Panc1 (cell line): Measurements from ENCODE around the gene GIMAP5.

ENCODE experiments used
- POLR2AphosphoS5 ChIP-seq: IDR thresholded peaks from 2 replicates; pipeline ENCODE4 v1.6.1; 2012; ENCODE audit warnings: mild to moderate bottlenecking, low read depth, low read length, moderate library complexity
- TCF7L2 ChIP-seq: IDR thresholded peaks from 2 replicates; pipeline ENCODE4 v1.6.1; 2011; ENCODE audit warnings: mild to moderate bottlenecking, low read depth, low read length, inconsistent platforms
- TF ChIP-seq, protein P1 (sequence below): fragments of 450-650 bp; IDR thresholded peaks from 2 replicates; pipeline ENCODE4 v1.5.1; 2017; ENCODE audit warnings: mild to moderate bottlenecking

DNA sequence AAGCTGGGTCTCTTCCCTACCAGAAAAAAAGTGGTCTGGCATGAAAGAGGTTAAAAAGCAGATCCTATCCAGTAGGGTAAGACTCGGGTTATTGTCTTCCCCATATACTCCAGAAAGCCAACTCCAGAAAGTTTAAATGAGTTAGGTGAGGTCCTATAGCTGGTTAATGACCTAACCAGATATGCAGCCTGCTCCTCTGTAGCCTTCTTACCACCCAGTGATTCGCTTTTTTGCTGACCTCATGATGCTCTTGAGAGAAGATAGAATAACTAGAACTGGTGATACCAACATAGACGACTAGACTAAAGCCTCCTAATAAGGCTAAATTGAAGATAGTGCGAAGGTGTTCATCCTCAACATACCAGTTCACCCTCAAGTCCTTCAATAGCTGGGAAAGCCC lies 21.5 kb upstream of the GIMAP5 start:
- TF ChIP-seq POLR2AphosphoS5 = no peak
- TF ChIP-seq, protein P1, sequence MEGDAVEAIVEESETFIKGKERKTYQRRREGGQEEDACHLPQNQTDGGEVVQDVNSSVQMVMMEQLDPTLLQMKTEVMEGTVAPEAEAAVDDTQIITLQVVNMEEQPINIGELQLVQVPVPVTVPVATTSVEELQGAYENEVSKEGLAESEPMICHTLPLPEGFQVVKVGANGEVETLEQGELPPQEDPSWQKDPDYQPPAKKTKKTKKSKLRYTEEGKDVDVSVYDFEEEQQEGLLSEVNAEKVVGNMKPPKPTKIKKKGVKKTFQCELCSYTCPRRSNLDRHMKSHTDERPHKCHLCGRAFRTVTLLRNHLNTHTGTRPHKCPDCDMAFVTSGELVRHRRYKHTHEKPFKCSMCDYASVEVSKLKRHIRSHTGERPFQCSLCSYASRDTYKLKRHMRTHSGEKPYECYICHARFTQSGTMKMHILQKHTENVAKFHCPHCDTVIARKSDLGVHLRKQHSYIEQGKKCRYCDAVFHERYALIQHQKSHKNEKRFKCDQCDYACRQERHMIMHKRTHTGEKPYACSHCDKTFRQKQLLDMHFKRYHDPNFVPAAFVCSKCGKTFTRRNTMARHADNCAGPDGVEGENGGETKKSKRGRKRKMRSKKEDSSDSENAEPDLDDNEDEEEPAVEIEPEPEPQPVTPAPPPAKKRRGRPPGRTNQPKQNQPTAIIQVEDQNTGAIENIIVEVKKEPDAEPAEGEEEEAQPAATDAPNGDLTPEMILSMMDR = no peak
- TF ChIP-seq TCF7L2 = no peak
